Measurements from ENCODE around the gene LRRIQ1. TPM values are rescaled to one million over a fixed set of nuclear protein-coding genes. Genes with fewer than 3 reads are reported as not detected.

Gene LRRIQ1
- total RNA-seq, 1 experiment from 2014 or later: 0.39 TPM

GRCh38 chr12:85155791-85156190, 119.6 kb downstream of the LRRIQ1 start:
- H3K27ac Mint-ChIP-seq: no peak overlapping the region
- H3K4ac ChIP-seq (ENCODE audit: low read depth, low read length): no peak overlapping the region
- H4K20me1 ChIP-seq (ENCODE audit: control insufficient read depth, insufficient read depth, insufficient read length): no peaks in the 10 kb centered on the region
- no peaks in the 10 kb centered on the region for H3K79me1 ChIP-seq (ENCODE audit: insufficient read depth, low read depth, low read length, poor library complexity, severe bottlenecking)
- WGBS (ENCODE audit: extremely low coverage, insufficient read length, low lambda C conversion rate): no CpG with 5 or more reads among the region's 2 CpGs
- H4K8ac ChIP-seq (replicated peaks; ENCODE audit: insufficient read length, low read depth, low read length): no peak overlapping the region
- H3K4me3 Mint-ChIP-seq: no peak overlapping the region
- H2BK12ac ChIP-seq (ENCODE audit: insufficient read length, low read depth, low read length): no peak overlapping the region
- DNase-seq: no peak
- no peaks in the 10 kb centered on the region for H3K9me3 ChIP-seq (ENCODE audit: control insufficient read depth, low read depth, low read length)
- H3K18ac ChIP-seq (ENCODE audit: insufficient read length, low read depth, low read length): no peak overlapping the region
- H3K23ac ChIP-seq (ENCODE audit: insufficient read length, low read depth, low read length): no peak overlapping the region
- TF ChIP-seq, protein P1, sequence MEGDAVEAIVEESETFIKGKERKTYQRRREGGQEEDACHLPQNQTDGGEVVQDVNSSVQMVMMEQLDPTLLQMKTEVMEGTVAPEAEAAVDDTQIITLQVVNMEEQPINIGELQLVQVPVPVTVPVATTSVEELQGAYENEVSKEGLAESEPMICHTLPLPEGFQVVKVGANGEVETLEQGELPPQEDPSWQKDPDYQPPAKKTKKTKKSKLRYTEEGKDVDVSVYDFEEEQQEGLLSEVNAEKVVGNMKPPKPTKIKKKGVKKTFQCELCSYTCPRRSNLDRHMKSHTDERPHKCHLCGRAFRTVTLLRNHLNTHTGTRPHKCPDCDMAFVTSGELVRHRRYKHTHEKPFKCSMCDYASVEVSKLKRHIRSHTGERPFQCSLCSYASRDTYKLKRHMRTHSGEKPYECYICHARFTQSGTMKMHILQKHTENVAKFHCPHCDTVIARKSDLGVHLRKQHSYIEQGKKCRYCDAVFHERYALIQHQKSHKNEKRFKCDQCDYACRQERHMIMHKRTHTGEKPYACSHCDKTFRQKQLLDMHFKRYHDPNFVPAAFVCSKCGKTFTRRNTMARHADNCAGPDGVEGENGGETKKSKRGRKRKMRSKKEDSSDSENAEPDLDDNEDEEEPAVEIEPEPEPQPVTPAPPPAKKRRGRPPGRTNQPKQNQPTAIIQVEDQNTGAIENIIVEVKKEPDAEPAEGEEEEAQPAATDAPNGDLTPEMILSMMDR (conservative IDR thresholded peaks at IDR 0.05): peak; percentile 63
- H3T11ph ChIP-seq (ENCODE audit: low read length): no peak overlapping the region
- no peak overlapping the region for H4K5ac ChIP-seq (ENCODE audit: insufficient read length, low read depth, low read length)
- H2BK120ac ChIP-seq (ENCODE audit: low read depth, low read length, poor library complexity, severe bottlenecking): no peak overlapping the region
- no peak overlapping the region for H2AK5ac ChIP-seq (ENCODE audit: insufficient read length, low read length)
- no peaks in the 10 kb centered on the region for H3K9me3 Mint-ChIP-seq
- H3K14ac ChIP-seq (ENCODE audit: insufficient read depth, low read length): no peak overlapping the region
- H3K36me3 Mint-ChIP-seq (ENCODE audit: insufficient read depth in 1 of 3, low read depth in 3 of 3): no peaks in the 10 kb centered on the region
- H2BK15ac ChIP-seq (ENCODE audit: low read depth, low read length): no peak overlapping the region
- no peaks in the 10 kb centered on the region for H3K27me3 Mint-ChIP-seq (ENCODE audit: low read depth)
- H3K79me2 ChIP-seq (ENCODE audit: insufficient read depth, low read length): no peaks in the 10 kb centered on the region
- no peak overlapping the region for H3K56ac ChIP-seq (ENCODE audit: insufficient read length, low read depth, low read length)
- no peak overlapping the region for H2BK5ac ChIP-seq (ENCODE audit: insufficient read length, low read length)
- H2BK20ac ChIP-seq (ENCODE audit: low read depth, low read length, poor library complexity, severe bottlenecking): no peak overlapping the region
- H3K27me3 ChIP-seq (ENCODE audit: insufficient read depth, low read length): no peaks in the 10 kb centered on the region
- no peak overlapping the region for H2AFZ ChIP-seq (ENCODE audit: low read length)
- H3K23me2 ChIP-seq (ENCODE audit: insufficient read length, low read depth, low read length, poor library complexity, severe bottlenecking): no peaks in the 10 kb centered on the region
- no peak overlapping the region for H3K9ac ChIP-seq (ENCODE audit: extremely low read depth, insufficient read length, low read length)
- H3K4me1 Mint-ChIP-seq: no peaks in the 10 kb centered on the region
- H3K4me2 ChIP-seq (ENCODE audit: insufficient read depth, insufficient read length, low read length): no peak overlapping the region
- no peak overlapping the region for H4K91ac ChIP-seq (ENCODE audit: insufficient read length, low read depth, low read length)
- H3K27ac ChIP-seq (ENCODE audit: insufficient read length, low read depth, low read length): no peak overlapping the region
- no peaks in the 10 kb centered on the region for H3K4me1 ChIP-seq (ENCODE audit: insufficient read depth, low read length)
